GM12892 (cell line): ENCODE data around the gene CHIA.

ENCODE experiments used
- POLR2A ChIP-seq: IDR thresholded peaks from 2 replicates; pipeline ENCODE4 v1.6.1; 2011; ENCODE audit warnings: low read depth, low read length, control low read depth
- POLR2AphosphoS5 ChIP-seq: IDR thresholded peaks from 2 replicates; pipeline ENCODE4 v1.6.1; 2011; ENCODE audit warnings: low read depth, low read length, control low read depth
- TAF1 ChIP-seq: IDR thresholded peaks from 2 replicates; pipeline ENCODE4 v1.6.1; 2011; ENCODE audit warnings: low read depth, mild to moderate bottlenecking, control low read depth, low read length, borderline replicate concordance

DNA sequence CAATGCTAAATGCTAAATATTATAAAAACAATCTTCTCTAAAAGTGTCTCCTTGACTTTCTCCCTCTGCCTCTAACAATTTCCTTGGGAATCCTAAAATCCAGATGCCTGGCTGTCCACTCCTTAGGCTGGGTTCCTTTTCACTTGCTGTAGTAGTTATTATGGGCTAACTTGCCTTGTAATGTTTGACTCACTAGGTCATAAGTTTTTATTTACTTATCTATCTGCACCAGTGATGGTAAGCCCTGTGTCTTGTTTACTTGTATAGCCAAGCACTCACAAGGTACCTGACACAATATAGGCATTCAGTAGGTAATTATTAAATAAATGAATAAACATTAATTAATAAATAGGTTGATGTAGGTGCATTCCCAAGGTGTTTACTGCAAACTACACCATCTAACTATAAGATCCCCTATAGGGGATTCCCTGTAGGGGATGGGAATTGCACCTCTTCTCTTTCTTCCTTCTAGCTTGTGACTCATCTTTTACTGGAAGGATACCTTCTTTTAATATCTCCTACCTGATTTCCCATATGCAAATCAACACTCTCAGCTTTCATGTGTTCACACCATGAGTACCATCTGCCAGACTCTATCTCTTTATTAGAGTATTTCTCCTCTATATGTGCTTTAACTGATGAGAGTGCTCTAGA is 14.7 kb upstream of the CHIA start:
- TF ChIP-seq POLR2A (no peak), POLR2AphosphoS5 (no peak), TAF1 (no peak)
